DMS153 (cell line): ENCODE results near the gene CFAP97.
"Not testable (repeated sequence)": the region's sequence is repeated elsewhere in the genome, so short reads cannot be mapped to it uniquely, and the experiment has no call there.

Experiments used
- DNase-seq: peaks from one replicate; lab custom pipeline; 2025; lab: John Stamatoyannopoulos, UW

CFAP97 gene

DNA sequence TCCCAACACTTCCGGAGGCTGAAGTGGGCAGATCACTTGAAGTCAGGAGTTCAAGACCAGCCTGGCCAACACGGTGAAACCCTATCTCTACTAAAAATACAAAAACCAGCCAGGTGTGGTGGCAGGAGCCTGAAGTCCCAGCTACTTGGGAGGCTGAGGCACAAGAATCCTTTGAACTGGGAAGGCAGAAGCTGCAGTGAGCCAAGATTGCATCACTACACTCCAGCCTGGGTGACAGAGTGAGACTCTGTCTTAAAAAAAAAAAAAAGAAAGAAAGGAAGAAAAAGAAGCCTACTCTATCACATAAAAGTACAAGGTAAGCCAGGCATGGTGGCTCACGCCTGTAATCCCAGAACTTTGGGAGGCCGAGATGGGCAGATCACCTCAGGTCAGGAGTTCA lies 5.6 kb downstream of the CFAP97 start:
- DNase-seq, result not testable (repeated sequence)

DNA sequence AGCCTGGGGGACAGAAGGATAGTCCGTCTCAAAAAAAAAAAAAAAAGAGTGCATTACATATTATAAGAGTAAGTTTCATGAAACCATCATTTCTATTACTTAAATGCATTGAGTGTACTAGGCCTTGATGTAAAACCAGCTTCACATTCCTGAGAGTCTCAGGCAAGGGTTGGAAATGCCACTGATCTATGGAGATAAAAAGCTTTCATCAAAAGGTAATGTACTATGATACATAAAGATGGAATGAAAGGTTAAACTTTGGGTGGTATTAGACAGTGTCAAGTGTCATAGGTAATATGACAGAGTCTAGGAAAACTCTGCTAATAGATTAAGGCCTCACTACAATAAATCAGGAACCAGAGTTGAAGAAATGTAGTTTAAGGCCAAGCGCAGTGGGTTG lies 7.4 kb downstream of the CFAP97 start:
- DNase-seq, result no peak

DNA sequence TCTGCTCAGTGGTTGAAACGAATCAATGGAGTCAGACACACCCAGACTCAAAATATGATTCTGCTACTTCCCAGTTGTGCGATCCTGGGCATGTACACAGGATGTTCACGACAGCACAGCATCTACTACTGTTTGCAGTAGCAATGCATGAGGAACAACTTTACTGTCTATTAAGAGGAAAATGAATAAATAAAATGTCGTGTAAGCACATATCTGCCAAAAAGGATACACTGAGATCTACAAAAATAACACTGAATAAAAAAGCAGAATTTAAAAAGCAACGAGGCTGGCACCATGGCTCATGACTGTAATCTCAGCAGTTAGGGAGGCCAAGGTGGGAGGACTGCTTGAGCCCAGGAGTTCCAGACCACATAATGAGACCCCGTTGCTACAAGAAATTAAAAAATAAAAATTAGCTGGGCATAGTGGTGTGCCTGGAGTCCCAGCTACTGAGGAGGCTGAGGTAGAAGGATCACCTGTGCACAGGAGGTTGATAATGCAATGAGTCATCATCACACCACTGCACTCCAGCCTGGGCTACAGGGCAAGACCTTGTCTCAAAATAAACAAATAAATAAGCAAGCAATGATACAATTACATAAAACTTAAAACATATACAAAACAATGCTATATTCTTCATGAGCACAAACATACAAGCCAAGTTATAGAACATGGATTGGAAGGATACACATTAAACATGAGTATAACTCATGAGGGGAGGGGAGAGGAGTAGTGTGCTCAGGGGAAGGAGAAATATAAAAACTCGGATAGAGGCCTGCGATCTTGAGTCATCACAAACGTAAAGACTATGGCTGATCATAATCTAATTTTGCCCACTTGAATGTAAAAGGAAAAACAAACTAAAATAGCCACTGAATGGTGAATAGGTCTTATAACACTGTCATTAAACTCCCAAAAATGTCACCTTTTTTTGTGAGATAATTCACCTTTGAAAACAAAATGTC lies 8.6 kb downstream of the CFAP97 start:
- no peak for DNase-seq

DNA sequence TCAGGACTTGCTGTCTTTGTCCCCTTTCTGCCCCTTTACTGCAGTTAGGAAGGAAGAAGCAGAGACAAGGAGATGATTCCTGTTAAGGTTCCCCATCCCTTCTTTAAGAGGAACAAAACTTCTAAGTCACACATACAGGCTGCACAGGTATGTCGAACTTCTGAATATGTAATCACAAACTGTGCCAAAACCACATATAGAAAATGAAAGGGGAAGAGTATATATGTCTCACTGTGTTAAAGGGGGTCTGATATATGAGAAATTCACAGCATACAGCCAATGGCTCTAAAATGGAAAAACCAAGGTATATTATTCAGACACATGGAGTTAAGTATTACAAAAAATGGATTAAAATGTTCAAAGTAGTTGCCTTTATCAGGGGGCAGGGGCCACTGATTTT lies 11.7 kb downstream of the CFAP97 start:
- no peak for DNase-seq

DNA sequence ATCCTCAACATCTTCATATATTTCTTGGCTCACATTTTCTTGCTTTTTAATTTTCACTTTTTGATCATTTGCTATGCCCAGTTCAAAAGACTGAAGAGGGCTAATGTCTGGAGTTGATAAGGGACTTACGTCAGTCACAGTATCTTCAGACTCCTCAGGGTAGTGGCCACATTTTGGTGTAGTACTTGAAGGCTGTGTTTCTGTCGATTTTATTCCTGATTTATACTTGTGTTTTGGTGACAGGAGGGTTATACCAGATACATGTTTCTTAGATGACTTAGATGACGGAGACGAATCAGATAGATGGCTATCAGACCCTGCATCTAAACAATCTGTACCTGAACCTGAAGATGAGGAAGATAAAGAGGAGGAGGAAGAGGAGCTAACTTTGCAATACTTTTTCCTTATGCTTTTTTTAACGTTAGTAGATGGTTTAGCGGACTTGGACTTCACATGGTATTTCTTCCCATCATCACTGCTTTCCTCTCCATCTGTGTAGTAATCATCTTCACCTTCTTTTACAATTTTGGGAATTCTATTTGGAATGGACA lies 13.4 kb downstream of the CFAP97 start:
- no peak for DNase-seq

DNA sequence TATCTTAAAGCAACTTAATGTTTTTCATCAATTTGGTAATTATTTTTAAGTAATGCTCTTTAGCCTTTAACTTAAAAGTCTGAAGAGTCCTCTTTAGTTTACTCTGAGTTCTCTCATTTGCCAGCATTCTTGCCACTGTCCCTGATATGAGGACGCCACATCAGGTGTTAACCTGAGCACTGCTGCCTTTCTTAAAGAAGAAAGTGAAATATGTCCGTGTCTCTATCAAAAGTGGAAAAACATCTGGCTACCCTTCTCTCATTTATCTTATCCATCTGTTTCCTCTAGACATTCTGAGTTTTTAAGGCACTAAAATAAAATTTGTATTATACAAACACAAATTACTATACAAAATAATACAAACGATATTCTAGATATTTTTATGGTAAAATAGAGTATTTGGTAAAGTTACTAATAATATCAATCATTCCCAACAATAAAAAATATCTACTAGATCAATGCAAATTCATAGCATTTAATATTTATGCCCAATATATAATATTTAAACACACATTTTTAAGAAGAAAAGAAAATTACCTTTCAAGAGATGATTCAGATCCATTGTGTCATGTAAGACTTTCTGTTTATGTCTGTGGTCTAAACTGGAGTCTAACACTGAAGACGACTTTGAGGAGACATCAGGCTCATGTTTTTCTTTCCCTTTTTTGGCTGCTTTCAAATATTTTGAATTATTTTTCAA lies 14.0 kb downstream of the CFAP97 start:
- no peak for DNase-seq

DNA sequence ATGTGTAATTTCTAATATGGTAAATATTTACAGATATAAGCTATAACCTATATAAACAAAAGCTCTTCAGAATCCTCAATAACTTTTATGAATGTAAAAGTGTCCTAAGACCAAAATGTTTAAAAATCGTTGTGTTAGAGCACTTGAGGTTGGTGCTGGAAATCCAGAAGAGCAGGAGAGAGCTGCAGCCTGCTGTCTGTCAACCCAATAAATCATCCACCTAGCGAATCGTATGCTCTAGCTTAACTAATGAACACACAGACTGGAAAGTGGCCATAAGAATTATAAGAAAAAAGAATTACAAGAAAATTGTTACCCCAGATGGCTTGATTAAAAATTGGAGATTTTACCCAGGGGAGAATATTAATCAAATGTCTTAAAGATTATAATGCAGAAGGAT lies 17.0 kb downstream of the CFAP97 start:
- DNase-seq, result no peak

DNA sequence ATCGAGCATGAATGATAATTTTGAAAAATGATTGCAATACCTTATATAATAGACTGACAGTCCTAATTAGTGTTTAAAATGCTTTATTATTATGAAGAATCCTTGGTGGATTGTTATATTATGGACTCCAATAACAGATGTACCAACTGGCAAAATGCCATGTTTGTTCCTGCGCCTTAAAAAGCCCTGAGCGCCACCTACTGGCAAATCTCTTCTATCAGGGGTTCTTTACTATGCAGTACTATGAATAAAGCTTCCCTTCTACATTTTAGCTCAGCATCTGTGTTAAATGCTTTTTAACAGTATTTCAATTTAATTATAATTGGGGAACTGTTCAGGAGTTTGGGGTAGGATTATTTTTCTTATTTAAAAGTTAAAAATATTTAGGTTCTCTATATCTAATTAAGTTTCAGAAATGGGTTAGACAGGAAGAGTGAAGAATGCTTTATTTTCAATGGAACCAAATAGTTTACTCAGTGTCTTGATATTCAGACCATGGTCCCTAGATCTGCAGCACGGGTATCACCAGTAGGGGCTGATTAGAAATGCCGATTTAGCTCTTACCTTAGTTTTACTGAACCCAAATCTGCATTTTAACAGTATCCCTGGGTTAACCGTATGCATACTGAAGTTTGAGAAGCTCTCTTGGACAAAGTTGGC lies 20.0 kb downstream of the CFAP97 start:
- peak; percentile 82 for DNase-seq

DNA sequence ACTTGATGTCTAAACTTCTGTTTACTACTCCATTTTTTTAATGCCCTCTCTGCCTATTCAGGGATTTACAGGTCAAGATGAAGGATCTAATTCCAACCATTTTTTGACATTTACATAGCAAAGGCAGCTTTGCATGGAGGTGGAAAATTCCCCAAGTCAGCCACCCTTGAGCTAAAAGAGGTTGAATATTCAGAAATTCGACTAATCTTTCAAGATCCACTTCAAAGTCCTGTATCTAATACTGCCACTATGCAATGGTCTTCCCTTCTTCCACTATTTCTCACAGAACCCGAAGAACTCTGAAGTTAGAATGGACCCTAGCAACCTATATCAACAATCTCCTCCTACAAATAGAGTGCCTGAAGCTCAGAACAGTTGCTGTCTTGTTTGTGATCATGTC lies 21.6 kb downstream of the CFAP97 start:
- no peak for DNase-seq

DNA sequence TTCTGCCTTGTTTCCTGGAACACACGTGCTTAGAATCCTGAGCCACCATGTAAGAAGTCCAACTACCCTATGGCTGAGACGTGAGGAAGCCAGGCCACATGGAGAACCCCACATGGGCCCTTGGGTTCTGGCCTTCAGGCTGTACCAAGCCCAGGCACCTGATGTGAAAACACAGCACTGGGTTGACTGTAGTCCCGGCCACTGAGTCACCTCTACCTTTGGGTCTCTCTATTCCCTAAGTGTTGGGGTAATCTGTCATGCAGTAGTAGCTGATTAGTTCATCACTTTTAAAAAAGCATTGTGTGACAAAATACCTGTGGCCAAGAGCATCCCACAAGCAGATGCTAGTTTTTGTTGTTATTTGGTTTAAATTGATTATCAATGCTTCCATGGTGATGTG lies 24.3 kb downstream of the CFAP97 start:
- no peak for DNase-seq

DNA sequence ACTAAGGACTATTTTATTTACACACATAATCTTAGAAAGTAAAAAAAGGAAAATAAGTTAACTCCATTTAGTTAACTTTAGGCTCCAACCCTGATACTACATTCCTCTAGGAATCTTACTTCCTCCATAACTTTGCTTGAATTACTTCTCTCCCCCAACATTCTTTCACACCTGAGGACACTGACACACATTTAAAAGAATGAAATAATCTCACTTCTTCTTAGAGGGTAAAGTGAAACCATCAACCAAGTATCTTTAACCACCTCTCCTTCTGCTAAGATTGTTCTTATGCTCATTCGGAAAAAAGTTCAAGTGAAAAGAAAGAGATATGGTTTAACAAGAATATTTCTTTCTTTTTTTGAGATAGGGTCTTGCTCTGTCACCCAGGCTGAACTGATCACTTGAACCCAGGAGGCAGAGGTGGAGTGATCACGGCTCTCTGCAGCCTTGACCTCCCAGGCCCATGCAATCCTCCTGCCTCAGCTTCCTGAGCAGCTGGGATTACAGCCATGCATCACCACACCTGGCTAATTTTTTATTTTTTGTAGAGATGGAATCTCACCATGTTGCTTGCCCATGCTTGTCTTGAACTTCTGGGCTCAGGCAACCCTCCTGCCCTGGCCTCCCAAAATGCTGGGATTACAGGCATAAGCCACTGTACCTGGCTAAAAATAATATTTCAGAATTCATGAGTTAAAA lies 32.3 kb downstream of the CFAP97 start:
- DNase-seq, result no peak

DNA sequence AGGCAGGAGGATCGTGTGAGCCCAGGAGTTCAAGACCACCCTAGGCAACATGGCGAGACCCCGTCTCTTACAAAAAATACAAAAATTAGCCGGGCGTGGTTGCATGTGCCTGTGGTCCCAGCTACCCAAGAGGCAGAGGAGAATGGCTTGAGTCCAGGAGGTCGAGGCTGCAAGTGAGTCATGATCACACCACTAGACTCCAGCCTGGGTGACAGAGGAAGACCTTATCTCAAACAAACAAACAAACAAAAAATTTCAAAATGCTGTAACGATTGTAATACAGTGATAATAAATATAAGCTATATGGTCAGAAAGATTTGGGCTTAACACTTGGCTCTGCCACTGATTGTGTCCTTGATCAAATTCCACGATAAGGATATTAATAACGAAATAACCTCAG lies 36.6 kb downstream of the CFAP97 start:
- no peak for DNase-seq

DNA sequence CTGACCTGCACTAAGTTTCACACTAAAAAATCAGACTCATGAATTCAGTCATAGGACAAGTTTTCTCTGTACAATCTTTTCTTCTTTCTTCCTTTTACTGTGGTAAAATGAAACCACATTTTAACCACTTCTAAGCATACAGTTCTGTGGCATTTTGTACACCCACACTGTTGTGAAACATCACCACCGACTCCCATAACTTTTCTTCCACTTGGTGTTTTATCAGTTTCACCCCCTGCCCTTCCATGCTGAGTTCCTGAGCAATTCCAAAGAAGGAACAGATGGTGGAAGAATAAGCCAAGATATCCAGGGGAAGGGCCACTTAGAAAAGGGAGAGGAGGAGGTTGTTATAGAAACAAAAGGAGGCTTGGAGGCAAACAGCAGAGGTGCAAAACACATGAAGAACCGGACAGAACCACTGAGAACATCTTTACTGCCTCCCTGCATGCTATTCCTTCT lies 38.2 kb downstream of the CFAP97 start:
- DNase-seq, result no peak

DNA sequence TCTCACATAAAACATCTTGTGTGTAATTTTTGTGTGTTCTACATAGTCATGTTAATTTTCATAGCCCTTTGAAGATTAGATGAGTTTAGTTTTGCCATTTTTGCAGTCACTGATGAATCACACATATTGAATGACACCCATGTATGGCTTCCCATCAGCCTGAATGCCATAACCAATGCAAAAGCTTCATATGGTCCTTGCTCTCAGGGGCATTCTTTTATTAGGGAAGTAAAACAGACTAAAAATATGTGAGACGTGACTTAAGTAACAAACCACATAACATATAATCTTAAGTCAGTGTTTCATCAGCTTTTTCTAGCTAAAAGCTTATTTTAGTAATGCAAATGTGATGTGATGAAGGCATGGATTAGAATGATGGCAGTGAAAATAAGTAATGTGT lies 52.5 kb downstream of the CFAP97 start:
- DNase-seq, result no peak

DNA sequence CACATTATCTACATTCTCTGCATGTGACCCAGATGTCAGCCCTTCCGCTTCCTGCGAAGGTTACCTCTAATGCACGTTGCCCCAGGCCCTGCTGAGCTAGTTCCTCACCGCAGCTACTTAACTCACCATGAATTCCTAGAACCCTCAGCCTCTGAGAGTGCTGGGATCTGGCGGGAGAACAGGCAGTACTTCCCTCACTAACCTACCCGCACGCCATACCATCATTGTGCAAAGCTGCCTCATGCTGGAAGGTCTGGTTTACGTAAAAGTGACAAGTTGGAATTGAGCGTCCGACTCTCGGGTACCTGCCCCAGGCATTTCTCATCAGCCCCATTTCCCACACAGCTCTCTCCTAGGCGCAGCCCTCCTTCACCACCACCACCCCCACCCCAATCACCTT lies 54.4 kb downstream of the CFAP97 start:
- no peak for DNase-seq

DNA sequence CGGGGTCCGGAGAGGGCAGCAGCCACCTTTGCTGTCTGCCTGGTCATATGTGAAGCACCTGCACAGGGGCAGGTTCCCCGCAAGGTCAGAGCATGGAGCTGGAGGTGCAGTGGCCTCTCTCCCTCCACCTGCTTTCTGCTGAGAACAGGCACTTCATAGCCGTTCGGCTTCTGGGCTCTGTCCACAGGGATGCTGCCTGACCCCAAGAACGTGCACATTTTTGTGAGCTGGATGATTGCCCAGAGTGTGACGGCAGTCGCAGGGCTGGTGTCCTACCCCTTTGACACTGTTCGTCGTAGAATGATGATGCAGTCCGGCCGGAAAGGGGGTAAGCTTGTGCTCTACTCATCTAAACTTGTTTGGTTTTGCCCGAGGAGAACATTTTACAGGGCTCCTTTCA lies 58.2 kb downstream of the CFAP97 start:
- DNase-seq, result no peak

DNA sequence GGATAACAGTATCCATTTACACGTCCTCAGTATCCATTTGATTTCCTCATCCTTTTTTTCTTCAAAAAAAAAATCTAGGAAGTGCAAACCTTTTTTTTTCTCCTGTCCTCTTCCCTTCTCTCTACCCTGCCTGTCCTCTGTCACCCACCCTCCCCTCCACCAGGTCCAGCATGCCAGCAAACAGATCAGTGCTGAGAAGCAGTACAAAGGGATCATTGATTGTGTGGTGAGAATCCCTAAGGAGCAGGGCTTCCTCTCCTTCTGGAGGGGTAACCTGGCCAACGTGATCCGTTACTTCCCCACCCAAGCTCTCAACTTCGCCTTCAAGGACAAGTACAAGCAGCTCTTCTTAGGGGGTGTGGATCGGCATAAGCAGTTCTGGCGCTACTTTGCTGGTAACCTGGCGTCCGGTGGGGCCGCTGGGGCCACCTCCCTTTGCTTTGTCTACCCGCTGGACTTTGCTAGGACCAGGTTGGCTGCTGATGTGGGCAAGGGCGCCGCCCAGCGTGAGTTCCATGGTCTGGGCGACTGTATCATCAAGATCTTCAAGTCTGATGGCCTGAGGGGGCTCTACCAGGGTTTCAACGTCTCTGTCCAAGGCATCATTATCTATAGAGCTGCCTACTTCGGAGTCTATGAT lies 59.1 kb downstream of the CFAP97 start:
- no peak for DNase-seq

DNA sequence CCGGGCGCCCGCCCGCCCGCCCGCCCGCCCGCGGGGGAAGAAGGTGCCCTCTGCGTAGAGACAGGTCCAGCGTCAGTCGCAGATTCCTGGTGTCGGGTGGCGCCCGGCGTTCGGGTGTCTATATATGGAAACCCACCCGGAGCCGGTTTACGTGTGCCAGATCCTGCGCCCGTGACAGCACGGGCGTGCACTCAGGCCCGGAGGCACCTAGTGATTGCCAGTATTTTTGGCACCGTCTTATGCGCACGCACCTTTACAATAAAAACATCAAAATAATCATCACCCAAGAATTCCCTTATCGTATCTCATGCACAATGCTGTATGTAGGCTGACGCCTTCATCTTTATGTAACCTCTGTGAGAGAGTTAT lies 60.2 kb downstream of the CFAP97 start:
- DNase-seq, result no peak

DNA sequence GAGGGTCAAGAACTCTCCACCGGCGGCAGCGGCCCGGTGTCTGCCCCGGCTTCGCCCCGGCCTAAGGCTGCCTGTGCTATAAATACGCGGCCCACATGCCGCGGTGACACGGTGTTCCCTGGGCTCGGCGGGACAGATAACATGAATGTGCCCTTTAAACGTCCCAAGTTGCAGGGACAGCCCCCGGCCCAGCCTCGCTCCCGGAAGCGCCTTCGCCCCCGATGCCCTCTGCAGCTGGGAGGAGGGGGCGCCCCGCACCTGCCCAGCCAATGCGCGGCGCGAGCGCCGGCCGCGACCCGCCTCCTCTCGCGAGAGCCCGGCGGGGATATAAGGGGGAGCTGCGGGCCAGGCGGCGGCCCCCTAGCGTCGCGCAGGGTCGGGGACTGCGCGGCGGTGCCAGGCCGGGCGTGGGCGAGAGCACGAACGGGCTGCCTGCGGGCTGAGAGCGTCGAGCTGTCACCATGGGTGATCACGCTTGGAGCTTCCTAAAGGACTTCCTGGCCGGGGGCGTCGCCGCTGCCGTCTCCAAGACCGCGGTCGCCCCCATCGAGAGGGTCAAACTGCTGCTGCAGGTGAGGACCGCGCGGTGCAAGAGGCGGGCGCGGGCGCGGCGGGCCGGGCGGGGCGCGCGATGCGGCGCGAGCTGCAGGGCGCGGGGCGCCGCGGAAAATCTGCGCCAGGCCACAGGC lies 60.7 kb downstream of the CFAP97 start, which contains the start of gene SLC25A4:
Gene SLC25A4 (plus strand): TSS at position 355 of the 689 bp plus-strand sequence. CDS start 107 bp downstream, at position 462.
- DNase-seq, result peak; percentile 58

DNA sequence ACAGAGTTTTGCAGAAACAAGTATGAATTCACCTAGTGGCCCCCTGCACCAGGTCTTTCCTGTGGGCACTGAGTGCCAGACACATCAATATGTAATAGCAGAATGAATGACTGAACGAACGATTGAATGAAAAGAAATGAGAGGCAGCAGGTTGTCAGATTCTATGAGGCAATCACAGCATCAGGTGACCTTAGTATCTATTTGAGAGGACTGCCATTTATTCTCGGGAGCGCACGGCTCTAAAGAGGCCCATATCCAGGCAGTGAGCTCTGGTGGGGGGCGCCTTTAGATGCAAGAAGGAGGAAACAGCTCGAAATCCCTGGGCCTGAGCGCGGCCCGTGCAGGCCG lies 61.3 kb downstream of the CFAP97 start:
- DNase-seq, result peak; percentile 16

DNA sequence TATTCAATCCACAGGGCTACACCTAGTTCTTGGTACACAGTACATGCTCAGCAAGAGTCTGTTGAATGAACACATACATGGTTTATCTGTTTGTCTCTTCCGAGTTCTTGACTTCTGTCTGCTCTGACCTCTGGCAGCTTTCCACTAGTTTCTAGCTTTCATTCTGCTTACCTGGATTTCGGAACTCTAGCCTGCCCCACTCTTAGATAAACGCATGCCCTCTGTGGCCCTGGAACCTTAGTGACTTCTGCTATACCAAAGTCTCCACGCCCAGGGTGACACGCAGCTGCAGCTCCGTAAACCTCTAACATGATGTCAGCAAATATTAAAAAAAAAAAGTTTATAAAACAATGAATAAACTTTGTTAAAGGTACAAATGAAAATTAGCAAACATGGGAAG lies 62.0 kb downstream of the CFAP97 start:
- DNase-seq, result no peak
